Epithelial cell of proximal tubule (primary cell): ENCODE measurements around the gene FBN1. TPM values are rescaled to one million over a fixed set of nuclear protein-coding genes. Genes with fewer than 3 reads are reported as not detected.

Source experiments
- DNase-seq: peaks from one replicate; pipeline ENCODE4 v3.0.0-alpha.2; 2011; ENCODE audit warnings: low read depth
- H3K4me3 ChIP-seq: 2 replicates; pipeline ENCODE4 v1.5.1; 2011; ENCODE audit warnings: low read depth, mild to moderate bottlenecking, low read length
- total RNA-seq: library from RNA; depleted of rRNA; stranded (reverse); fragments of >200 nt; gene quantifications from 2 replicates; pipeline ENCODE4 v1.2.3, GENCODE V29; 2015
- TF ChIP-seq, protein P1 (sequence below): conservative IDR thresholded peaks from 2 replicates; pipeline ENCODE4 v1.5.1; 2012; ENCODE audit warnings: low read depth, mild to moderate bottlenecking, low read length

FBN1 gene
- total RNA-seq, 1 donor from 2014 or later: 75.2 TPM

DNA sequence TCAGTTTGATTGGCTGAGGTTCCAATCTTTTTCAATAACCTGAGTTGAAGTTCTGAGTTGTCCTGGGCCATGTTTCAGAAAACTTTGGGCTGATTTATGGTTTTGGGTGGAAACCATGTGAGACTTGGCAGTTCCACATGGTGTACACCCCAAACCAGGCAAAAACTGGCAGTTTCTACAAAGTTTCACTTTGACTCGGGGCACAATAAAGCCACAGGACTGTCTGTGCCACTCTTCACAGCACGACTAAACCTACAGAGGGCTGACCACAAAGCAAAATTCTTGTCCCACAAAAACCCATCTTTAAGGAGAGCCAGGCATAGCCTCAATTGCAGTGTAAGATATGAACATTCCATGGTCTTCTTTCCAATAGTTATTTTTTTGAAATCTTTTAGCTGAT is 159.3 kb downstream of the FBN1 start:
- no peak for DNase-seq
- TF ChIP-seq, protein P1, sequence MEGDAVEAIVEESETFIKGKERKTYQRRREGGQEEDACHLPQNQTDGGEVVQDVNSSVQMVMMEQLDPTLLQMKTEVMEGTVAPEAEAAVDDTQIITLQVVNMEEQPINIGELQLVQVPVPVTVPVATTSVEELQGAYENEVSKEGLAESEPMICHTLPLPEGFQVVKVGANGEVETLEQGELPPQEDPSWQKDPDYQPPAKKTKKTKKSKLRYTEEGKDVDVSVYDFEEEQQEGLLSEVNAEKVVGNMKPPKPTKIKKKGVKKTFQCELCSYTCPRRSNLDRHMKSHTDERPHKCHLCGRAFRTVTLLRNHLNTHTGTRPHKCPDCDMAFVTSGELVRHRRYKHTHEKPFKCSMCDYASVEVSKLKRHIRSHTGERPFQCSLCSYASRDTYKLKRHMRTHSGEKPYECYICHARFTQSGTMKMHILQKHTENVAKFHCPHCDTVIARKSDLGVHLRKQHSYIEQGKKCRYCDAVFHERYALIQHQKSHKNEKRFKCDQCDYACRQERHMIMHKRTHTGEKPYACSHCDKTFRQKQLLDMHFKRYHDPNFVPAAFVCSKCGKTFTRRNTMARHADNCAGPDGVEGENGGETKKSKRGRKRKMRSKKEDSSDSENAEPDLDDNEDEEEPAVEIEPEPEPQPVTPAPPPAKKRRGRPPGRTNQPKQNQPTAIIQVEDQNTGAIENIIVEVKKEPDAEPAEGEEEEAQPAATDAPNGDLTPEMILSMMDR: no peak
- H3K4me3 ChIP-seq: no peak overlapping the region

DNA sequence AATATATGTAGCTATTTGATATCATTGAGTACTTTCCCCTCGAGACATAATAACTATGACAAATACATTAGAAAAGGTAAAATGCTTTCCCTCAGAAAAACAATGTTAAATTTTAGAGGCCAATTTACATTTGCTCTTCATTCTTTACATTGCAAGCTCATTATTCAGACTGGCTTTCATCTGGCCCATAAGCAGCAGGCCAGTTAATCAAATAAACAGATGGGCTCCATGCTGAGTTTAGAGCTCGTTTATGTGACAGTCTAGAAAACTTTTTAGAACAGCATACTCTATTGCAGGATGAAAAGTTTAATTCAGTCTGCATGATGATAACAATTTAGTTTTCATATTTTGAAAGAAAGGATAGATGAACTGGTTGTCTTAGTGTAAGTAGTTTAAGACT is 163.7 kb downstream of the FBN1 start:
- DNase-seq: no peak
- TF ChIP-seq, protein P1: no peak

DNA sequence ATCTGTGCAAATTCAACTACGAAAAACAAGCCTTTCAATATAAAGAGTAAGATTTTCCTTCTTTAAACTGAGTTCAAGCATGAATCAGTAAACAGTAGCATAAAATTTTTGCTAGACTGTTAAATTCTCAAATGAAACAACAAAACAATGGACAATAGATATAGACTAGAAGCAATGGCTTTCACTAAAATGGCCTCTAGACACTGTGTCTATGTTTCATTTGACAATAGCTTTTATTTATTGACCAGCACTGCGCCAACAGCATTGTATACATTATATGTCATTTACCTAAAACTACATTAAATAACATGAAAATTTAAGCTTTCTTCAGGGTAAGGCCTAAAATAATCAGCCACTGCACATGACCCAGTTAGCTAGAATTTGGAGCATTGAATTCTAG is 165.8 kb downstream of the FBN1 start:
- TF ChIP-seq, protein P1: no peak
- DNase-seq: no peak
- H3K4me3 ChIP-seq: no peak overlapping the region

More for the DNA sequence above, 163.7 kb downstream of the FBN1 start:
- no peak overlapping the region for H3K4me3 ChIP-seq

DNA sequence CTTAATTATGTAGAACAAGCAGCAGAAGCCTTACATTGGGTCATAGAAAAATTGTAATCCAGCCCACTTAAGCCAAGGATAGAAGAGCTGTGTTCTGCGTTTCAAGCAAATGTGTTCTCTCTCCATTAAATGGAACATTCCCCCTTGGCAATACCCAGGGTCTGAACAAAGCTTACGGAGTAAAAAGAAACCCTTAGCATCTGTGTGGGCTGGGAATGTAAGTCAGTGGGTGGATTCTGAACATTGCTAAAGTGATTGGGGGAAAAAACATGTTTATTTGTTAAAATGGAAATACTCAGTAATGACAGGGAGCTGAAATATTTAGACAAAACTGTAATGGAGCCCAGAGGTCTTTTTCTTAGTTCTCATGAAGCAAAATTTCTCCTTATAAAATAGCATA is 166.9 kb downstream of the FBN1 start:
- TF ChIP-seq, protein P1: no peak
- DNase-seq: no peak

DNA sequence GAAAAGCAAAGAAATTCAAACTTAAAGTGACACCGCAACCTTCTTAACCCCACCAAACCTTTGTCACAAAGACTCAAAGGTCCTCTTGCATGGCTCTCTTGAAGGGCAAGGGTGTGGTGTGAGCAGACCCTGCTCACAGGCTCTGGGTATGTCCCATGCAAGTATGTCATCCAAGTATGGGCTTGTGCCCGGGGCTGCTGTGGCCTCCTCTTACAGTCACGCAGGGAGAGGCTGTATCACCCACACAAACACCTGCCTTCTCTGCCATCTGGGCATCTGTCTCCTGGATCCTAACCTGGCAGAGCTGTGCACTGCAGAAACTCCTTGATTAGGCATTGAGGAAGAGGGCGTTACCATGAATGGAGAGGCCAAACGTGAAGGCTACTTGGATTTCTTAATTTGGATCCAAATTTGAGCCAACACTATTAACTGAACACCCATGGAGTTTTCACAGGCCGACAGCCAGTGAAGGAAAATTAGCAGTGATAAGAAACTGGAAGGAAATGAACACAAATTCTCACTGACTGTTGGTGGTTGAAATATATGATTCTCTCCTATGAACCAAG is 167.6 kb downstream of the FBN1 start:
- TF ChIP-seq, protein P1: no peak
- H3K4me3 ChIP-seq: no peak overlapping the region
- DNase-seq: no peak

More for the DNA sequence above, 166.9 kb downstream of the FBN1 start:
- H3K4me3 ChIP-seq: no peak overlapping the region

DNA sequence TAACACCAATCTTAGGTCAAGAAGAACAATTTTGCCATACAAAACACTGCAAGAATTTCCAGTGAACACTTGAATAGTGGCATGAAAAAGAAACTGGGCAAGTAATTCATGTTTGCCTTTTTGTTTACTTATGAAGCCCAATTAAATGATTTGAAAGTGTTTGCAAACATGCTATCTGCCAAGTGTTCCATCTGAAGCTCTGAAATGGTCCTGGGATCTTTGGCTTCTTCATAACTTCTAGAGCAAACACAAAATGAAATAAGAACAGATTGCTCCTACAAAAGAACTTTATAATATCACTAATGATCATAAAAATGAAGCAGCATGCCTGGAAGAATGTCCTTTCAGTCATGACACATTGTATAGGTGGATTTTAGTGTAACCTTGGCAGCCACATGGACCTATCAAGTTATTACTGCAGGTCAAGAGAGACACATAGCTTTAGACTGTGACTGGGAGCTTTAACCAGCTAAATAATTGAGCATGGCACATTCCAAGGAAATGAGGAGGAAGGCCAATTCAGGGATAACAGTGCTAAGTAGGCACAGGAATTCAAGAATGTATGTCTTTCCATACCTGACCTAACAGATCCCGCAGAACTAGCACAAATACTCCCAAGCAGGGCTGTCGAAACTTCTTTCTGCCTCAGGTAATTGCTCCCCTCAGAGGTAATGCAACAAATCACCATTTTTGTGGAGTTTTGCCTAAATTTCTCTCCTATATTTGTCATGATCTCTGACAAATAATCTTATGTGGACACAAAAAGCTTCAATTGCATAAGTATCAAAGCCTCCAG is 169.7 kb downstream of the FBN1 start:
- no peak overlapping the region for H3K4me3 ChIP-seq
- no peak for DNase-seq
- TF ChIP-seq, protein P1: no peak
